Measurements from ENCODE around the gene ARIH2. TPM values are rescaled to one million over a fixed set of nuclear protein-coding genes. Genes with fewer than 3 reads are reported as not detected.
A peak's percentile ranks its signal among the peaks of the same experiment; 100 is the strongest.

ARIH2 gene
- total RNA-seq, 1 donor from 2014 or later: 180 TPM

GRCh38 chr3:48934333-48934991, 15.8 kb downstream of the ARIH2 start:
- H3K36me3 Mint-ChIP-seq (ENCODE audit: low read depth): peaks cover 47% of the 10 kb centered on the region
- H3K27ac Mint-ChIP-seq: no peak overlapping the region
- no peak for DNase-seq (ENCODE audit: low spot score)
- H3K4me3 Mint-ChIP-seq: no peak overlapping the region
- H3K9me3 Mint-ChIP-seq: no peaks in the 10 kb centered on the region
- peaks cover 59% of the 10 kb centered on the region for H3K4me1 Mint-ChIP-seq (ENCODE audit: low read depth)
- intact Hi-C loops (cut with micrococcal nuclease): loop anchor here (5.0 kb wide), 1 partner anchor 37 kb away; the partner anchor contains the start of gene SLC25A20
- no peaks in the 10 kb centered on the region for H3K27me3 Mint-ChIP-seq (ENCODE audit: insufficient read depth)

- no peak overlapping the region for H3K4me3 Mint-ChIP-seq
- no peaks in the 10 kb centered on the region for H3K9me3 Mint-ChIP-seq
- H3K36me3 Mint-ChIP-seq (ENCODE audit: low read depth): peaks cover 44% of the 10 kb centered on the region
- DNase-seq (ENCODE audit: low spot score): no peak
- H3K27me3 Mint-ChIP-seq (ENCODE audit: insufficient read depth): no peaks in the 10 kb centered on the region
- peaks cover 53% of the 10 kb centered on the region for H3K4me1 Mint-ChIP-seq (ENCODE audit: low read depth)
- H3K27ac Mint-ChIP-seq: no peak overlapping the region
- intact Hi-C loops (cut with micrococcal nuclease): no loop called here
Observed at GRCh38 chr3:48935530-48935929, 16.9 kb downstream of the ARIH2 start.

DNA sequence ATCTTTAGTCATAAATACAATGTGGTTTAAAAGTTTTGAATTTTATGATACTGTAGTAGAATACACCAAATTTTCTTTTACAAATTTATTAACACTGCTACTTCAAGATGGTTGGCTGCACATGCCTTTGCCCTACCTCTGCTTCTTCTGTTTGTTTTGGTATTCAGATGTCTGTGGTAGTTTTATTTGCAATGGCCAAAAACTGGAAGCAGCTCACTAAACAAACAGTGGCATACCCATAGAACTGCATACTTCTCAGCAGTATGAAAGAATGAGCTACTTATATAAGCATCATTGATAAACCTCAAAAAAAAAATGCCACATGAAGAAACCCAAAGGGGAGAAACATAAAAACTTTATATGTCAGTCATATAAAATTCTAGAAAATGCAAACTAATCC, 19.5 kb downstream of the ARIH2 start:
- H3K4me1 Mint-ChIP-seq (ENCODE audit: low read depth): peaks cover 40% of the 10 kb centered on the region
- H3K36me3 Mint-ChIP-seq (ENCODE audit: low read depth): peaks cover 34% of the 10 kb centered on the region
- H3K27ac Mint-ChIP-seq: peak overlapping the region; percentile 6
- no peak for DNase-seq (ENCODE audit: low spot score)
- no peaks in the 10 kb centered on the region for H3K27me3 Mint-ChIP-seq (ENCODE audit: insufficient read depth)
- intact Hi-C loops (cut with micrococcal nuclease): no loop called here
- no peak overlapping the region for H3K4me3 Mint-ChIP-seq
- H3K9me3 Mint-ChIP-seq: no peaks in the 10 kb centered on the region

DNA sequence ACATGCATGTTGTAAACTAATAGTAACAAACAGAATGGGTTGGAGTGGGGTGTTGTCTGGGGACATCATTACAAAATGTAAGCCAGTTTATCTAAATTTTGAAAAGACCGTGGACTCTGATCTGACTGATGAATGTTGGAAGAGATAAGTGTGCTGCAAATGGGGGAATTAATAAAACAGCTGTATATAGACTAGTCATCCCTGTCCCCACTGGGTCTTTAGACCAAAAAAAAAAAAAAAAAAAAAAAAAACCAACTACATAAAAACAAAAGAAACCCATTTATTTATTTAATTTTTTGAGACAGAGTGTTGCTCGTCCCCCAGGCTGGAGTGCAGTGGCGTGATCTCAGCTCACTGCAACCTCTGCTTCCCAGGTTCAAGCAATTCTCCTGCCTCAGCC, 20.0 kb downstream of the ARIH2 start:
- intact Hi-C loops (cut with micrococcal nuclease): no loop called here
- H3K4me3 Mint-ChIP-seq: no peak overlapping the region
- peaks cover 37% of the 10 kb centered on the region for H3K4me1 Mint-ChIP-seq (ENCODE audit: low read depth)
- H3K27me3 Mint-ChIP-seq (ENCODE audit: insufficient read depth): no peaks in the 10 kb centered on the region
- DNase-seq (ENCODE audit: low spot score): no peak
- peak overlapping the region; percentile 6 for H3K27ac Mint-ChIP-seq
- H3K36me3 Mint-ChIP-seq (ENCODE audit: low read depth): peaks cover 35% of the 10 kb centered on the region
- no peaks in the 10 kb centered on the region for H3K9me3 Mint-ChIP-seq

DNA sequence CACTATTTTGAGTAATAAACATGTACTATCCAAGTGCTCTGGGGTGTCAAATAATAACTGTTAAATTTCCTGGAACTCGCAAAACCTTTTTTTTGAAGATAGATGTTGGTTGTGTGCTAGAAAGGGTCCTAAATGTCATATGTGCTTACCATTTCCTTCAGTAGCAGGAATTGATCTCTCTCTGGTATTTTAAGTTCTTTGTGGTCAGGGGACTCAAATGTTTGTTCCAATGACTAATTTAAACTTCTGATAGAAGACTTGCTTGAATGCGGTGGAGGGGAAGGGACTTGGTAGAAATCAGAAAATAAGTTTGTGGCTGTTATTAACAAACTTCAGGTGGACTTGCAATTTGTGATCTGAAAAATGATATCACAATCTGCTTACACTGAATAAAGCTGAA, 26.8 kb downstream of the ARIH2 start:
- no peaks in the 10 kb centered on the region for H3K9me3 Mint-ChIP-seq
- no peaks in the 10 kb centered on the region for H3K27me3 Mint-ChIP-seq (ENCODE audit: insufficient read depth)
- no peak for DNase-seq (ENCODE audit: low spot score)
- H3K4me3 Mint-ChIP-seq: no peak overlapping the region
- peaks cover 29% of the 10 kb centered on the region for H3K4me1 Mint-ChIP-seq (ENCODE audit: low read depth)
- intact Hi-C loops (cut with micrococcal nuclease): no loop called here
- peak overlapping the region; percentile 78 for H3K27ac Mint-ChIP-seq
- H3K36me3 Mint-ChIP-seq (ENCODE audit: low read depth): peaks cover 10% of the 10 kb centered on the region

DNA sequence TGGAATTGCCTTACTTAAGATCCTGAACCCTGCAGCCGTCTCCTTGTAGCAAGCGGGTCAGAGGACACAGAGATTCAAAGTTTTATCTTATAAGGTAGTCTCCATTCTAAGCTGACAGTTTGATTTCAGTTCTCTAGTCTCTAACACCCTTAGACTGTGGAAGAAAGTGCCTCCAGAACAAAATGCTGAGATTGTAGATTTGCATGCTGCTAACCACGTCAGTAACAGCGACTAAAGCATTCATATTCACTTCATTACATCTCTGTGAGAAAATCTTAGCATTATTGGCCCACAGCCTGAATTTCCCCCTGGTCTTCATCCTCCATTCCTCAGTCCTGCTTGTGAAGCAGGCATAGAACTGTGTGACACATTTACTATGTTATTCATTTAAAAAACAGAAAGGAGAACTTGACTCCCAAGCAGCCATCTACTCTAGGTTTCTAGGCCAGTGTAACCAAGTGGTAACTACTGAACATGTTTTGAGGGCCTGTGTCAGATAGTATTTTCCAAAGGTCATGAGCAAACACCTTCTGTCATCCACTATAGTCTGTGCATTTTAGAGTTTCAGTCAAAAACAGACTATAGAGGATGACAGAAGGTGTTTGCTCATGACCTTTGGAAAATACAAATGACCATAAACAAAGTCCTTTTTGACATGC, 27.4 kb downstream of the ARIH2 start:
- DNase-seq (ENCODE audit: low spot score): no peak
- peaks cover 10% of the 10 kb centered on the region for H3K36me3 Mint-ChIP-seq (ENCODE audit: low read depth)
- H3K9me3 Mint-ChIP-seq: no peaks in the 10 kb centered on the region
- peak overlapping the region; percentile 8 for H3K4me3 Mint-ChIP-seq
- intact Hi-C loops (cut with micrococcal nuclease): no loop called here
- H3K27me3 Mint-ChIP-seq (ENCODE audit: insufficient read depth): no peaks in the 10 kb centered on the region
- H3K4me1 Mint-ChIP-seq (ENCODE audit: low read depth): peaks cover 30% of the 10 kb centered on the region
- peak overlapping the region; percentile 66 for H3K27ac Mint-ChIP-seq

GRCh38 chr3:48949376-48949717, 30.7 kb downstream of the ARIH2 start:
- no peak overlapping the region for H3K27ac Mint-ChIP-seq
- no peak overlapping the region for H3K4me3 Mint-ChIP-seq
- intact Hi-C loops (cut with micrococcal nuclease): no loop called here
- no peaks in the 10 kb centered on the region for H3K27me3 Mint-ChIP-seq (ENCODE audit: insufficient read depth)
- H3K4me1 Mint-ChIP-seq (ENCODE audit: low read depth): peaks cover 44% of the 10 kb centered on the region
- H3K36me3 Mint-ChIP-seq (ENCODE audit: low read depth): peaks cover 10% of the 10 kb centered on the region
- H3K9me3 Mint-ChIP-seq: no peaks in the 10 kb centered on the region
- no peak for DNase-seq (ENCODE audit: low spot score)

- no peaks in the 10 kb centered on the region for H3K9me3 Mint-ChIP-seq
- H3K27me3 Mint-ChIP-seq (ENCODE audit: insufficient read depth): no peaks in the 10 kb centered on the region
- peaks cover 8% of the 10 kb centered on the region for H3K36me3 Mint-ChIP-seq (ENCODE audit: low read depth)
- H3K27ac Mint-ChIP-seq: no peak overlapping the region
- intact Hi-C loops (cut with micrococcal nuclease): loop anchor here (5.0 kb wide), 1 partner anchor 213 kb away; no protein-coding TSS in a partner anchor
- DNase-seq (ENCODE audit: low spot score): no peak
- H3K4me3 Mint-ChIP-seq: no peak overlapping the region
- peaks cover 38% of the 10 kb centered on the region for H3K4me1 Mint-ChIP-seq (ENCODE audit: low read depth)
Observed at GRCh38 chr3:48950051-48950450, 31.4 kb downstream of the ARIH2 start.

GRCh38 chr3:48951764-48952163, 33.1 kb downstream of the ARIH2 start:
- Mint-ChIP-seq H3K27me3 (ENCODE audit: insufficient read depth) (no peaks in the 10 kb centered on the region), H3K4me1 (ENCODE audit: low read depth) (peaks cover 25% of the 10 kb centered on the region), H3K9me3 (no peaks in the 10 kb centered on the region), H3K36me3 (ENCODE audit: low read depth) (peaks cover 7% of the 10 kb centered on the region), H3K27ac (no peak overlapping the region), H3K4me3 (no peak overlapping the region)
- intact Hi-C loops (cut with micrococcal nuclease): loop anchor here (5.0 kb wide), 1 partner anchor 214 kb away; no protein-coding TSS in a partner anchor
- no peak for DNase-seq (ENCODE audit: low spot score)

GRCh38 chr3:48952510-48953118, 34.0 kb downstream of the ARIH2 start:
- H3K27ac Mint-ChIP-seq: peak overlapping the region; percentile 9
- intact Hi-C loops (cut with micrococcal nuclease): loop anchor here (5.0 kb wide), 1 partner anchor 215 kb away; no protein-coding TSS in a partner anchor

DNA sequence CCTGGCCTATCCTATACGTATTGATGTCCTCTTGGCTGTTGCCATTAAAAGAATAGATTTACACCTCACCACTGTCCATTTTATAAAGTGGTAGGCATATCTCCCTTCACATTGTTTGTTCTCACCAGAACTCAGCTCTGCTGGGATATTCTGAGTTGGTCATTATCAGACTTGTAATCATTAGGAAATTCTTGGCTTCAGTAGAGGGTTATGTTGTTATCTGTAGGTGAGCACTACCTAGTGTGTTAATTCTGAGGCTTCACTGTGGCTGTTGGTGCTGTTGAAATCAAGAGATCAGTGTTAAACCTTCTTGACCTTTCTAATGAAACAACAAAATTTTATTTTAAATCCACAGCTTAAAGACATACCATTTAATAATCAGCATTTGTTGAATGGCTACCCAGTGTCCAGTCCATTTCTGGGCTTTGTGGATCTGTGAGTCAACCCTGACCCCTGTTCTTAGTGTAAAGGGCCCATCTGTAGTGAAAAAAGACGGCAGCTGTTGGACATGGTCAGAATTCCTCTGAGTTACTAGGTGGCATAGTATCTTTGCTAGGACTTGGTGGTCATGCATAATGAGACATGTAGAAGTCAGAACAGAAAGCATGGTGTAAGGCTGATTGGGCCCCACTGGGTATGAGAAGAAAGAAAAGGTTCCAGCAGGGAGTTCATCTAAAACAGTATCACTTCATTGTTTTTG, 38.5 kb downstream of the ARIH2 start:
- Mint-ChIP-seq H3K4me1 (ENCODE audit: low read depth) (peaks cover 15% of the 10 kb centered on the region), H3K9me3 (no peaks in the 10 kb centered on the region), H3K4me3 (no peak overlapping the region), H3K27me3 (ENCODE audit: insufficient read depth) (no peaks in the 10 kb centered on the region), H3K36me3 (ENCODE audit: low read depth) (peaks cover 9% of the 10 kb centered on the region), H3K27ac (no peak overlapping the region)
- no peak for DNase-seq (ENCODE audit: low spot score)
- intact Hi-C loops (cut with micrococcal nuclease): no loop called here

More at GRCh38 chr3:48952510-48953118, 34.0 kb downstream of the ARIH2 start:
- peaks cover 9% of the 10 kb centered on the region for H3K36me3 Mint-ChIP-seq (ENCODE audit: low read depth)
- no peak overlapping the region for H3K4me3 Mint-ChIP-seq
- DNase-seq (ENCODE audit: low spot score): no peak
- no peaks in the 10 kb centered on the region for H3K27me3 Mint-ChIP-seq (ENCODE audit: insufficient read depth)
- H3K4me1 Mint-ChIP-seq (ENCODE audit: low read depth): peaks cover 24% of the 10 kb centered on the region
- H3K9me3 Mint-ChIP-seq: no peaks in the 10 kb centered on the region

GRCh38 chr3:48960841-48961413, 42.3 kb downstream of the ARIH2 start:
- Mint-ChIP-seq H3K4me1 (ENCODE audit: low read depth) (peaks cover 10% of the 10 kb centered on the region), H3K36me3 (ENCODE audit: low read depth) (peaks cover 12% of the 10 kb centered on the region), H3K27ac (no peak overlapping the region), H3K27me3 (ENCODE audit: insufficient read depth) (no peaks in the 10 kb centered on the region), H3K9me3 (no peaks in the 10 kb centered on the region), H3K4me3 (no peak overlapping the region)
- DNase-seq (ENCODE audit: low spot score): no peak
- intact Hi-C loops (cut with micrococcal nuclease): no loop called here

All from activated T-helper 1 cell treated with anti-CD3 and anti-CD28 coated beads, Interleukin-12 subunit alpha, Interleukin-12 subunit beta, Interleukin-2, Interleukin-4 antibody, amounts not matched to agents 30 ng/mL and 10 ng/mL and 1 ng/mL, durations not matched to agents 14 hours and 24 hours and 36 hours (primary cell).